ENCODE measurements around the gene RASGEF1B.

GRCh38 chr4:81424336-81424735, 47.4 kb downstream of the RASGEF1B start:
- TF ChIP-seq TAF1 (IDR thresholded peaks at IDR 0.05; ENCODE audit: borderline replicate concordance, low read depth, low read length) = no peak
- no peak for TF ChIP-seq POLR2A (IDR thresholded peaks at IDR 0.05; ENCODE audit: low read depth, low read length)
- no peak for TF ChIP-seq POLR2AphosphoS5 (IDR thresholded peaks at IDR 0.05; ENCODE audit: low read depth, low read length)
